ENCODE measurements around the gene CCR2.

Gene CCR2

GRCh38 chr3:46354478-46354877 lies 567 bp downstream of the CCR2 start:
- Histone ChIP-seq H3K9me3 (ENCODE audit: control insufficient read depth in 1 of 2, low read length in 2 of 2) (no peaks in the 10 kb centered on the region), H3K9ac (ENCODE audit: low read depth in 1 of 2, low read length in 2 of 2) (peak overlapping the region; percentile 28 to 33), H3K4me3 (ENCODE audit: low read depth in 1 of 2, low read length in 2 of 2) (peak overlapping the region; percentile 38 to 52), H3K27me3 (ENCODE audit: control insufficient read depth in 1 of 2, insufficient read depth in 2 of 2, low read length in 2 of 2) (no peaks in the 10 kb centered on the region), H3K4me1 (ENCODE audit: control insufficient read depth in 1 of 2, insufficient read depth in 2 of 2, low read length in 2 of 2) (peaks cover 5 to 11% of the 10 kb centered on the region in 2 donors), H3K36me3 (ENCODE audit: control insufficient read depth in 1 of 2, insufficient read depth in 2 of 2, low read length in 2 of 2) (no peaks in the 10 kb centered on the region), H3K27ac (ENCODE audit: low read depth, low read length) (no peak overlapping the region)

GRCh38 chr3:46354984-46355383 lies 1.1 kb downstream of the CCR2 start:
- Histone ChIP-seq H3K9me3 (ENCODE audit: control insufficient read depth in 1 of 2, low read length in 2 of 2) (no peaks in the 10 kb centered on the region), H3K4me3 (ENCODE audit: low read depth in 1 of 2, low read length in 2 of 2) (peak overlapping the region; percentile 32 to 38), H3K27me3 (ENCODE audit: control insufficient read depth in 1 of 2, insufficient read depth in 2 of 2, low read length in 2 of 2) (no peaks in the 10 kb centered on the region), H3K4me1 (ENCODE audit: control insufficient read depth in 1 of 2, insufficient read depth in 2 of 2, low read length in 2 of 2) (peaks cover 4 to 9% of the 10 kb centered on the region in 2 donors), H3K9ac (ENCODE audit: low read depth in 1 of 2, low read length in 2 of 2) (peak overlapping the region in 1 of 2 donors; percentile 13), H3K36me3 (ENCODE audit: control insufficient read depth in 1 of 2, insufficient read depth in 2 of 2, low read length in 2 of 2) (no peaks in the 10 kb centered on the region), H3K27ac (ENCODE audit: low read depth, low read length) (no peak overlapping the region)

- H3K4me3 ChIP-seq (ENCODE audit: low read depth in 1 of 2, low read length in 2 of 2) = peak overlapping the region in 1 of 2 donors; percentile 32
- H3K9me3 ChIP-seq (ENCODE audit: control insufficient read depth in 1 of 2, low read length in 2 of 2) = no peaks in the 10 kb centered on the region
- no peaks in the 10 kb centered on the region for H3K27me3 ChIP-seq (ENCODE audit: control insufficient read depth in 1 of 2, insufficient read depth in 2 of 2, low read length in 2 of 2)
- H3K9ac ChIP-seq (ENCODE audit: low read depth in 1 of 2, low read length in 2 of 2) = no peak overlapping the region
- no peak overlapping the region for H3K27ac ChIP-seq (ENCODE audit: low read depth, low read length)
- H3K4me1 ChIP-seq (ENCODE audit: control insufficient read depth in 1 of 2, insufficient read depth in 2 of 2, low read length in 2 of 2) = peaks cover 6 to 10% of the 10 kb centered on the region in 2 donors
- no peaks in the 10 kb centered on the region for H3K36me3 ChIP-seq (ENCODE audit: control insufficient read depth in 1 of 2, insufficient read depth in 2 of 2, low read length in 2 of 2)
Measured at GRCh38 chr3:46356276-46356675, 2.4 kb downstream of the CCR2 start.

- Histone ChIP-seq H3K4me3 (ENCODE audit: low read depth in 1 of 2, low read length in 2 of 2) (no peak overlapping the region), H3K27me3 (ENCODE audit: control insufficient read depth in 1 of 2, insufficient read depth in 2 of 2, low read length in 2 of 2) (no peaks in the 10 kb centered on the region), H3K9me3 (ENCODE audit: control insufficient read depth in 1 of 2, low read length in 2 of 2) (no peaks in the 10 kb centered on the region), H3K9ac (ENCODE audit: low read depth in 1 of 2, low read length in 2 of 2) (no peak overlapping the region), H3K36me3 (ENCODE audit: control insufficient read depth in 1 of 2, insufficient read depth in 2 of 2, low read length in 2 of 2) (no peaks in the 10 kb centered on the region), H3K4me1 (ENCODE audit: control insufficient read depth in 1 of 2, insufficient read depth in 2 of 2, low read length in 2 of 2) (peaks cover 6 to 14% of the 10 kb centered on the region in 2 donors), H3K27ac (ENCODE audit: low read depth, low read length) (no peak overlapping the region)
Measured at GRCh38 chr3:46356909-46357308, 3.0 kb downstream of the CCR2 start.

GRCh38 chr3:46358466-46358865 lies 4.6 kb downstream of the CCR2 start:
- H3K4me3 ChIP-seq (ENCODE audit: low read depth in 1 of 2, low read length in 2 of 2) = no peak overlapping the region
- H3K27me3 ChIP-seq (ENCODE audit: control insufficient read depth in 1 of 2, insufficient read depth in 2 of 2, low read length in 2 of 2) = no peaks in the 10 kb centered on the region
- peaks cover 6 to 14% of the 10 kb centered on the region in 2 donors for H3K4me1 ChIP-seq (ENCODE audit: control insufficient read depth in 1 of 2, insufficient read depth in 2 of 2, low read length in 2 of 2)
- H3K36me3 ChIP-seq (ENCODE audit: control insufficient read depth in 1 of 2, insufficient read depth in 2 of 2, low read length in 2 of 2) = no peaks in the 10 kb centered on the region
- H3K9ac ChIP-seq (ENCODE audit: low read depth in 1 of 2, low read length in 2 of 2) = no peak overlapping the region
- no peaks in the 10 kb centered on the region for H3K9me3 ChIP-seq (ENCODE audit: control insufficient read depth in 1 of 2, low read length in 2 of 2)
- no peak overlapping the region for H3K27ac ChIP-seq (ENCODE audit: low read depth, low read length)

GRCh38 chr3:46359733-46360493 lies 6.0 kb downstream of the CCR2 start:
- no peak overlapping the region for H3K9ac ChIP-seq (ENCODE audit: low read depth in 1 of 2, low read length in 2 of 2)
- H3K27me3 ChIP-seq (ENCODE audit: control insufficient read depth in 1 of 2, insufficient read depth in 2 of 2, low read length in 2 of 2) = no peaks in the 10 kb centered on the region
- peaks cover 6 to 14% of the 10 kb centered on the region in 2 donors for H3K4me1 ChIP-seq (ENCODE audit: control insufficient read depth in 1 of 2, insufficient read depth in 2 of 2, low read length in 2 of 2)
- no peak overlapping the region for H3K27ac ChIP-seq (ENCODE audit: low read depth, low read length)
- H3K4me3 ChIP-seq (ENCODE audit: low read depth in 1 of 2, low read length in 2 of 2) = no peak overlapping the region
- H3K9me3 ChIP-seq (ENCODE audit: control insufficient read depth in 1 of 2, low read length in 2 of 2) = no peaks in the 10 kb centered on the region
- H3K36me3 ChIP-seq (ENCODE audit: control insufficient read depth in 1 of 2, insufficient read depth in 2 of 2, low read length in 2 of 2) = no peaks in the 10 kb centered on the region

GRCh38 chr3:46360907-46361306 lies 7.0 kb downstream of the CCR2 start:
- Histone ChIP-seq H3K9ac (ENCODE audit: low read depth in 1 of 2, low read length in 2 of 2) (no peak overlapping the region), H3K27ac (ENCODE audit: low read depth, low read length) (no peak overlapping the region), H3K27me3 (ENCODE audit: control insufficient read depth in 1 of 2, insufficient read depth in 2 of 2, low read length in 2 of 2) (no peaks in the 10 kb centered on the region), H3K36me3 (ENCODE audit: control insufficient read depth in 1 of 2, insufficient read depth in 2 of 2, low read length in 2 of 2) (no peaks in the 10 kb centered on the region), H3K9me3 (ENCODE audit: control insufficient read depth in 1 of 2, low read length in 2 of 2) (no peaks in the 10 kb centered on the region), H3K4me1 (ENCODE audit: control insufficient read depth in 1 of 2, insufficient read depth in 2 of 2, low read length in 2 of 2) (peaks cover 6 to 14% of the 10 kb centered on the region in 2 donors), H3K4me3 (ENCODE audit: low read depth in 1 of 2, low read length in 2 of 2) (no peak overlapping the region)

GRCh38 chr3:46361408-46362283 lies 7.7 kb downstream of the CCR2 start:
- H3K4me3 ChIP-seq (ENCODE audit: low read depth in 1 of 2, low read length in 2 of 2) = no peak overlapping the region
- H3K36me3 ChIP-seq (ENCODE audit: control insufficient read depth in 1 of 2, insufficient read depth in 2 of 2, low read length in 2 of 2) = no peaks in the 10 kb centered on the region
- no peaks in the 10 kb centered on the region for H3K9me3 ChIP-seq (ENCODE audit: control insufficient read depth in 1 of 2, low read length in 2 of 2)
- no peak overlapping the region for H3K27ac ChIP-seq (ENCODE audit: low read depth, low read length)
- H3K9ac ChIP-seq (ENCODE audit: low read depth in 1 of 2, low read length in 2 of 2) = no peak overlapping the region
- H3K4me1 ChIP-seq (ENCODE audit: control insufficient read depth in 1 of 2, insufficient read depth in 2 of 2, low read length in 2 of 2) = peaks cover 6 to 14% of the 10 kb centered on the region in 2 donors
- no peaks in the 10 kb centered on the region for H3K27me3 ChIP-seq (ENCODE audit: control insufficient read depth in 1 of 2, insufficient read depth in 2 of 2, low read length in 2 of 2)

- H3K4me1 ChIP-seq (ENCODE audit: control insufficient read depth in 1 of 2, insufficient read depth in 2 of 2, low read length in 2 of 2) = peaks cover 13 to 23% of the 10 kb centered on the region in 2 donors
- no peaks in the 10 kb centered on the region for H3K9me3 ChIP-seq (ENCODE audit: control insufficient read depth in 1 of 2, low read length in 2 of 2)
- H3K4me3 ChIP-seq (ENCODE audit: low read depth in 1 of 2, low read length in 2 of 2) = no peak overlapping the region
- H3K9ac ChIP-seq (ENCODE audit: low read depth in 1 of 2, low read length in 2 of 2) = no peak overlapping the region
- no peaks in the 10 kb centered on the region for H3K36me3 ChIP-seq (ENCODE audit: control insufficient read depth in 1 of 2, insufficient read depth in 2 of 2, low read length in 2 of 2)
- no peak overlapping the region for H3K27ac ChIP-seq (ENCODE audit: low read depth, low read length)
- H3K27me3 ChIP-seq (ENCODE audit: control insufficient read depth in 1 of 2, insufficient read depth in 2 of 2, low read length in 2 of 2) = no peaks in the 10 kb centered on the region
Measured at GRCh38 chr3:46365041-46365440, 11.1 kb downstream of the CCR2 start.

Measured in duodenal mucosa (tissue), 2 donors.